GM12801 (cell line): ENCODE results near the gene GCC2.

ENCODE experiments used
- CTCF ChIP-seq: IDR thresholded peaks from one replicate; pipeline ENCODE4 v1.5.1; 2011; ENCODE audit warnings: control low read depth; ENCODE audit not compliant: insufficient read length; ENCODE audit errors: extremely low read depth

The GCC2 gene

GRCh38 chr2:108409768-108410167 lies 39.2 kb upstream of the GCC2 start:
- TF ChIP-seq CTCF, result no peak

- no peak for TF ChIP-seq CTCF
These were observed 35.9 kb upstream of the GCC2 start for GRCh38 chr2:108412995-108413710.

- TF ChIP-seq CTCF, result no peak
These were observed 35.3 kb upstream of the GCC2 start for GRCh38 chr2:108413711-108414095.

- no peak for TF ChIP-seq CTCF
These were observed 34.6 kb upstream of the GCC2 start for GRCh38 chr2:108414256-108414876.

- TF ChIP-seq CTCF, result no peak
These were observed 34.1 kb upstream of the GCC2 start for GRCh38 chr2:108414945-108415344.

- TF ChIP-seq CTCF, result no peak
These were observed 31.8 kb upstream of the GCC2 start for GRCh38 chr2:108417254-108417653.

GRCh38 chr2:108418416-108418815 lies 30.6 kb upstream of the GCC2 start:
- no peak for TF ChIP-seq CTCF
